ENCODE data around the gene PFN2. TPM values are rescaled to one million over a fixed set of nuclear protein-coding genes. Genes with fewer than 3 reads are reported as not detected.

Gene PFN2
- total RNA-seq, 3 donors from 2014 or later (not counting 1 experiment from before 2014, with no cell fraction given), result 3.4 to 4.9 (median 4.8) TPM

DNA sequence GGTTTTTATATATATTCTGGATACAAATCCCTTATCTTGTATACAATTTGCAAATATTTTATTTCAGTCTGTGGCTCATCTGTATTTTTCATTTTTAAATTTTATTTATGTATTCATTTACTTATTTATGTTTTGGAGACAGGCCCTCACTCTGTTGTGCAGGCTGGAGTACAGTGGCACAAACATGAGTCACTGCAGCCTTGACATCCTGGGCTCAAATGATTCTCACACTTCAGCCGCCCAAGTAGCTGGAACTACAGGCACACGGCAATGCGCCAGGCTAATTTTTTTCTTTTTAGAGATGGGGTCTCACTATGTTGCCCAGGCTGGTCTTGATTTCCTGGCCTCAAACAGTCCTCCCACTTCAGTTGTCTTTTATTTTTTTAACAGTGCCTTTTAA is 50.6 kb downstream of the PFN2 start:
- Mint-ChIP-seq H3K27me3 (ENCODE audit: low read depth in 2 of 2) (no peaks in the 10 kb centered on the region), H3K4me3 (no peak overlapping the region), H3K27ac (no peak overlapping the region), H3K36me3 (no peaks in the 10 kb centered on the region), H3K9me3 (no peaks in the 10 kb centered on the region), H3K4me1 (no peaks in the 10 kb centered on the region)
- ATAC-seq, result no peak
- Histone ChIP-seq H3K4me1 (ENCODE audit: control insufficient read depth, insufficient read depth, low read length) (no peaks in the 10 kb centered on the region), H3K27ac (ENCODE audit: low read length) (no peak overlapping the region), H3K4me3 (ENCODE audit: low read length) (no peak overlapping the region), H3K36me3 (ENCODE audit: control insufficient read depth, insufficient read depth, low read length) (peaks cover 11% of the 10 kb centered on the region), H3K27me3 (ENCODE audit: control insufficient read depth, insufficient read depth, low read length) (no peaks in the 10 kb centered on the region), H3K9me3 (ENCODE audit: control insufficient read depth, insufficient read depth, low read length) (no peaks in the 10 kb centered on the region)
- TF ChIP-seq, protein P1, sequence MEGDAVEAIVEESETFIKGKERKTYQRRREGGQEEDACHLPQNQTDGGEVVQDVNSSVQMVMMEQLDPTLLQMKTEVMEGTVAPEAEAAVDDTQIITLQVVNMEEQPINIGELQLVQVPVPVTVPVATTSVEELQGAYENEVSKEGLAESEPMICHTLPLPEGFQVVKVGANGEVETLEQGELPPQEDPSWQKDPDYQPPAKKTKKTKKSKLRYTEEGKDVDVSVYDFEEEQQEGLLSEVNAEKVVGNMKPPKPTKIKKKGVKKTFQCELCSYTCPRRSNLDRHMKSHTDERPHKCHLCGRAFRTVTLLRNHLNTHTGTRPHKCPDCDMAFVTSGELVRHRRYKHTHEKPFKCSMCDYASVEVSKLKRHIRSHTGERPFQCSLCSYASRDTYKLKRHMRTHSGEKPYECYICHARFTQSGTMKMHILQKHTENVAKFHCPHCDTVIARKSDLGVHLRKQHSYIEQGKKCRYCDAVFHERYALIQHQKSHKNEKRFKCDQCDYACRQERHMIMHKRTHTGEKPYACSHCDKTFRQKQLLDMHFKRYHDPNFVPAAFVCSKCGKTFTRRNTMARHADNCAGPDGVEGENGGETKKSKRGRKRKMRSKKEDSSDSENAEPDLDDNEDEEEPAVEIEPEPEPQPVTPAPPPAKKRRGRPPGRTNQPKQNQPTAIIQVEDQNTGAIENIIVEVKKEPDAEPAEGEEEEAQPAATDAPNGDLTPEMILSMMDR (IDR thresholded peaks at IDR 0.05), result no peak
- WGBS (ENCODE audit: insufficient coverage), result 95% methylated on average over 3 of the region's 3 CpGs
- intact Hi-C loops (cut with micrococcal nuclease), result no loop called here
- no peak for DNase-seq

DNA sequence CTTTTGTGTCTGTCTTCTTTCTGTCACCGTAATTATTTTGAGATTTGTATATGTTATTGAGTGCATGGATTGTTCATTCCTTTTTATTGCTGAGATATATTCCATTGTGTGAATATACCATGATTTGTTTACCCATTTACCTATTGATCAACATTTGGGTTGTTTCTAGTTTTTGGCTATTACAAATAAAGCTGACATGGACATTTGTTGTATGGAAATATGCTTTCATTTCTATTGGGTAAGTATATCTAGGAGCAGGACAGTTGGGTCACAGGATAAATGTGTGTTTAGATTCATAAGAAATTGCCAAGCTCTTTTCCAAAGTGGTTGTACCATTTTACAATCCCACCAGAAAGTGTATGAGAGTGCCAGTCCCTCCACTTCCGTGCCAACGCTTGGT is 51.2 kb downstream of the PFN2 start:
- ATAC-seq, result no peak
- H3K27me3 Mint-ChIP-seq (ENCODE audit: low read depth in 2 of 2), result no peaks in the 10 kb centered on the region
- WGBS (ENCODE audit: insufficient coverage), result no CpG with 5 or more reads among the region's 3 CpGs

DNA sequence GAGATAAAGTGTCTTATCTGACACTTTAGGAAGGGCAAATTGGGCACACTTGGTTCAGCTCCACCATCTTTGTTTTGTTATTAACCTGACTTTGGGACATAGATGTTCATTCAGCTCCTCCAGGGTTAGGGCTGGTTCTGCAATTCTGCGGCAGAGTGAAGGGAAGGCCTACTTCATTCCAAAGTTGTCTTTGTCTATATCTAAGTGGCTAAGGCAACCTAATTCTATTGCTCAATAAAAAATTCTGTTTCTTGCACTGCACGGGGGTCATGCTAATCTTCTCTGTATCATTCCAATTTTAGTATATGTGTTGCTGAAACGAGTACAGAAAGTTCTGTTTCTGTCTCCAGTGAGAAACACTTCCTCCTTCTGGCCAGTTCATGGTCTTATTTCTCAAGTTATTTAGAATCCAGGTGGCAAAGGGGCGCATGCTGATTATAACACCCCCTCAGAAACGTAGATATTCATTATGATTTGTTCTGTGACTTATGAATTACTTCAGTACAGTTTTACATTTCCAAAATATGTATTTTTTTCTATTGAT is 53.5 kb downstream of the PFN2 start:
- H3K27me3 ChIP-seq (ENCODE audit: control insufficient read depth, insufficient read depth, low read length), result no peaks in the 10 kb centered on the region
- H3K36me3 Mint-ChIP-seq, result no peaks in the 10 kb centered on the region

More for the DNA sequence above, 51.2 kb downstream of the PFN2 start:
- TF ChIP-seq, protein P1 (IDR thresholded peaks at IDR 0.05), result no peak
- Histone ChIP-seq H3K4me3 (ENCODE audit: low read length) (no peak overlapping the region), H3K4me1 (ENCODE audit: control insufficient read depth, insufficient read depth, low read length) (no peaks in the 10 kb centered on the region), H3K27me3 (ENCODE audit: control insufficient read depth, insufficient read depth, low read length) (no peaks in the 10 kb centered on the region), H3K9me3 (ENCODE audit: control insufficient read depth, insufficient read depth, low read length) (no peaks in the 10 kb centered on the region), H3K27ac (ENCODE audit: low read length) (no peak overlapping the region), H3K36me3 (ENCODE audit: control insufficient read depth, insufficient read depth, low read length) (peaks cover 11% of the 10 kb centered on the region)
- intact Hi-C loops (cut with micrococcal nuclease), result no loop called here
- no peak for DNase-seq
- Mint-ChIP-seq H3K36me3 (no peaks in the 10 kb centered on the region), H3K4me3 (no peak overlapping the region), H3K27ac (no peak overlapping the region), H3K9me3 (no peaks in the 10 kb centered on the region), H3K4me1 (no peaks in the 10 kb centered on the region)

More for the DNA sequence above, 53.5 kb downstream of the PFN2 start:
- H3K9me3 Mint-ChIP-seq, result no peaks in the 10 kb centered on the region
- Histone ChIP-seq H3K4me3 (ENCODE audit: low read length) (no peak overlapping the region), H3K4me1 (ENCODE audit: control insufficient read depth, insufficient read depth, low read length) (no peaks in the 10 kb centered on the region), H3K36me3 (ENCODE audit: control insufficient read depth, insufficient read depth, low read length) (peaks cover 11% of the 10 kb centered on the region), H3K27ac (ENCODE audit: low read length) (no peak overlapping the region), H3K9me3 (ENCODE audit: control insufficient read depth, insufficient read depth, low read length) (no peaks in the 10 kb centered on the region)
- H3K4me3 Mint-ChIP-seq, result no peak overlapping the region
- WGBS (ENCODE audit: insufficient coverage), result 83% methylated on average over 2 of the region's 5 CpGs
- no peaks in the 10 kb centered on the region for H3K27me3 Mint-ChIP-seq (ENCODE audit: low read depth in 2 of 2)
- ATAC-seq (no peak), DNase-seq (no peak)
- intact Hi-C loops (cut with micrococcal nuclease), result no loop called here
- no peaks in the 10 kb centered on the region for H3K4me1 Mint-ChIP-seq
- TF ChIP-seq, protein P1 (IDR thresholded peaks at IDR 0.05), result no peak
- no peak overlapping the region for H3K27ac Mint-ChIP-seq

Other genes with a start within 250 kb of the PFN2 start
- gene COMMD2, start 218.4 kb downstream of the PFN2 start, total RNA-seq, result 10 to 100 TPM; 39.9 to 42.9 (median 40.0) TPM
- gene ANKUB1, start 178.3 kb downstream of the PFN2 start, total RNA-seq, result not detected
- 10 to 100 TPM; 57.4 to 69.7 (median 66.6) TPM for gene RNF13, start 157.7 kb downstream of the PFN2 start, total RNA-seq